PC-3 (cell line): Measurements from ENCODE around the gene CCSER1. TPM values are rescaled to one million over a fixed set of nuclear protein-coding genes. Genes with fewer than 3 reads are reported as not detected.
"Not testable (repeated sequence)": the region's sequence is repeated elsewhere in the genome, so short reads cannot be mapped to it uniquely, and the experiment has no call there.

ENCODE experiments used
- ATAC-seq: fragments of 200-7000 bp; cut with Tn5 transposase; 2 replicates; pipeline ENCODE4 v1.9.1; 2020; ENCODE audit warnings: mild to moderate bottlenecking, moderate library complexity
- BruUV-seq: library from RNA; stranded (reverse); fragments of 400-500 nt; replicated peaks from 2 replicates; lab custom pipeline; 2021; lab: Mats Ljungman, UMichigan
- CTCF ChIA-PET: fragments of 300-600 bp; sonication (Branson Sonifier 250); formaldehyde crosslinking; loops from one replicate; lab custom pipeline; 2022; ENCODE audit warnings: antibody characterized with exemption; lab: Charles Lee
- POLR2A ChIA-PET: fragments of 300-600 bp; sonication (Branson Sonifier 250); formaldehyde crosslinking; loops from one replicate; lab custom pipeline; 2022; ENCODE audit warnings: antibody characterized with exemption; ENCODE audit not compliant: unreplicated experiment; lab: Charles Lee
- DNase-seq: peaks from one replicate; pipeline ENCODE4 v3.0.0-alpha.2; 2015
- H2AFZ ChIP-seq: fragments of 300-600 bp; sonication (generic); 2 replicates; pipeline ENCODE4 v1.6.0; 2016; ENCODE audit warnings: antibody characterized with exemption, low read length
- H3F3A ChIP-seq: fragments of 300-600 bp; sonication (generic); one replicate; pipeline ENCODE4 v1.6.0; 2017; ENCODE audit warnings: antibody characterized with exemption, low read length, control low read depth, mild to moderate bottlenecking; ENCODE audit not compliant: unreplicated experiment
- H3K27ac ChIP-seq: fragments of 300-600 bp; sonication (generic); 2 replicates; pipeline ENCODE4 v1.5.1; 2016; ENCODE audit warnings: mild to moderate bottlenecking, low read length
- H3K27me3 ChIP-seq: fragments of 300-600 bp; sonication (generic); 2 replicates; pipeline ENCODE4 v1.6.1; 2016; ENCODE audit warnings: low read length, mixed read lengths
- H3K36me3 ChIP-seq: fragments of 300-600 bp; sonication (generic); 2 replicates; pipeline ENCODE4 v1.6.1; 2016; ENCODE audit warnings: low read depth, mixed run types, low read length, mixed read lengths
- H3K4me1 ChIP-seq: fragments of 300-600 bp; sonication (generic); 2 replicates; pipeline ENCODE4 v1.5.1; 2016; ENCODE audit warnings: low read length; ENCODE audit not compliant: insufficient read depth
- H3K4me2 ChIP-seq: fragments of 300-600 bp; sonication (generic); 2 replicates; pipeline ENCODE4 v1.6.0; 2016; ENCODE audit warnings: low read length
- H3K4me3 ChIP-seq: fragments of 300-600 bp; sonication (generic); 2 replicates; pipeline ENCODE4 v1.5.1; 2016; ENCODE audit warnings: mild to moderate bottlenecking, low read length, mixed read lengths
- H3K79me2 ChIP-seq: fragments of 300-600 bp; sonication (generic); 2 replicates; pipeline ENCODE4 v1.6.1; 2017; ENCODE audit warnings: low read length, mixed read lengths
- H3K9ac ChIP-seq: fragments of 300-600 bp; sonication (generic); 2 replicates; pipeline ENCODE4 v1.6.0; 2016; ENCODE audit warnings: mild to moderate bottlenecking, low read length
- H3K9me2 ChIP-seq: fragments of 300-600 bp; sonication (generic); replicated peaks from 2 replicates; pipeline ENCODE4 v1.6.1; 2016; ENCODE audit warnings: mixed run types, low read length, mixed read lengths
- H3K9me3 ChIP-seq: fragments of 300-600 bp; sonication (generic); 2 replicates; pipeline ENCODE4 v1.6.1; 2016; ENCODE audit warnings: low read length, mixed read lengths
- H4K20me1 ChIP-seq: fragments of 300-600 bp; sonication (generic); 2 replicates; pipeline ENCODE4 v1.6.1; 2016; ENCODE audit warnings: low read length, mixed read lengths
- CTCF ChIP-seq: fragments of 300-600 bp; sonication (generic); conservative IDR thresholded peaks from 2 replicates; pipeline ENCODE4 v1.5.1; 2017; ENCODE audit warnings: antibody characterized with exemption, low read depth, mild to moderate bottlenecking, low read length
- EZH2 ChIP-seq: fragments of 300-600 bp; sonication (generic); IDR thresholded peaks from one replicate; pipeline ENCODE4 v1.6.1; 2017; ENCODE audit warnings: antibody characterized with exemption, mild to moderate bottlenecking, low read length; ENCODE audit not compliant: unreplicated experiment
- EZH2phosphoT487 ChIP-seq: fragments of 300-600 bp; sonication (generic); IDR thresholded peaks from 2 replicates; pipeline ENCODE4 v1.6.1; 2018; ENCODE audit warnings: mild to moderate bottlenecking, antibody characterized with exemption, low read length, borderline replicate concordance
- intact Hi-C: fragments of 100-400 bp; cut with micrococcal nuclease; formaldehyde crosslinking; loops from 2 replicates; pipeline ENCODE4 v1.9.0; 2023
- total RNA-seq: library from RNA; depleted of rRNA; stranded (reverse); fragments of >200 nt; gene quantifications from 2 replicates; pipeline ENCODE4 v1.2.3, GENCODE V29; 2014

The CCSER1 gene
- total RNA-seq, 1 experiment from 2014 or later: 6.0 TPM

DNA sequence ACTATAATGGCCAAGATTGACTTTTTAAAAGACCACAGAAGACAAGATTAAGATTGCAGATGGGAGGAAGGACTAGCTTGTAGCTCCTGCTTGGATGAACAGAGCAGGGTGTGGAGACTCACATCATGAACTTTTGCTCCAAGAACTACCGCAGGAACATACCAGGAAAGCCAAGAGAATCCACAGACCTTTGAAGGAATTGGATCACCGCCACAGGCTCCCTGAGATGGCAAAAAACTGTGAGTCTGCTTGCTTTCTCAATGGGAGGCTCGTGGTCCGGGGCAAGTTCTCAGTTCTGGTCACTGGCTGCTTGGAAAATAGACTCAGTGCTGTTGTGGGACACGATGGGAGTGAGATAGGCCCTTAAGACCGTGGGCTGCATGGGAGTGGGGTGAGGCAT lies 276.6 kb downstream of the CCSER1 start:
- DNase-seq (no peak), ATAC-seq (no peak)
- H3K79me2 ChIP-seq: no peaks in the 10 kb centered on the region
- intact Hi-C loops: no loop called here
- no peaks in the 10 kb centered on the region for H3K4me1 ChIP-seq
- ChIA-PET CTCF (no interaction called here), POLR2A (no interaction called here)
- BruUV-seq: no TSS peak
- no peak overlapping the region for H3K27ac ChIP-seq
- no peaks in the 10 kb centered on the region for H3K36me3 ChIP-seq
- H2AFZ ChIP-seq: no peak overlapping the region
- H3K9ac ChIP-seq: no peak overlapping the region
- H3K9me2 ChIP-seq: no peaks in the 10 kb centered on the region
- no peaks in the 10 kb centered on the region for H4K20me1 ChIP-seq
- H3K9me3 ChIP-seq: no peaks in the 10 kb centered on the region
- H3F3A ChIP-seq: no peaks in the 10 kb centered on the region
- no peaks in the 10 kb centered on the region for H3K27me3 ChIP-seq
- no peak overlapping the region for H3K4me3 ChIP-seq
- no peak overlapping the region for H3K4me2 ChIP-seq
- TF ChIP-seq EZH2: no peak
- no peak for TF ChIP-seq CTCF
- TF ChIP-seq EZH2phosphoT487: no peak

GRCh38 chr4:90407897-90408296 lies 280.7 kb downstream of the CCSER1 start:
- H3K9me2 ChIP-seq, H3K9ac ChIP-seq, BruUV-seq, H3K27me3 ChIP-seq, H4K20me1 ChIP-seq, H3K4me2 ChIP-seq, H2AFZ ChIP-seq, H3K36me3 ChIP-seq, H3K4me1 ChIP-seq, intact Hi-C loops, CTCF ChIA-PET, DNase-seq, H3K9me3 ChIP-seq, H3K27ac ChIP-seq, H3K4me3 ChIP-seq, H3K79me2 ChIP-seq, POLR2A ChIA-PET, H3F3A ChIP-seq, ATAC-seq: not testable (repeated sequence)

- CTCF ChIA-PET, H3K4me3 ChIP-seq, H3K9ac ChIP-seq, H3K36me3 ChIP-seq, H2AFZ ChIP-seq, BruUV-seq, POLR2A ChIA-PET, DNase-seq, H3K27me3 ChIP-seq, H3F3A ChIP-seq, H3K79me2 ChIP-seq, ATAC-seq, H3K9me3 ChIP-seq, H3K27ac ChIP-seq, H3K4me2 ChIP-seq, H3K4me1 ChIP-seq, H4K20me1 ChIP-seq, H3K9me2 ChIP-seq: not testable (repeated sequence)
- intact Hi-C loops: loop anchor here (10.0 kb wide), 2 partner anchors 542 to 1322 kb away; no protein-coding TSS in a partner anchor
These were observed 285.6 kb downstream of the CCSER1 start for GRCh38 chr4:90412786-90413185.

GRCh38 chr4:90415116-90415515 lies 287.9 kb downstream of the CCSER1 start:
- Histone ChIP-seq H3K27me3 (no peaks in the 10 kb centered on the region), H3K27ac (no peak overlapping the region), H3K9ac (no peak overlapping the region), H2AFZ (no peak overlapping the region), H3K36me3 (no peaks in the 10 kb centered on the region), H3K9me2 (no peaks in the 10 kb centered on the region), H4K20me1 (no peaks in the 10 kb centered on the region), H3K4me3 (no peak overlapping the region), H3K79me2 (no peaks in the 10 kb centered on the region), H3K4me2 (no peak overlapping the region), H3K4me1 (no peaks in the 10 kb centered on the region; the same call in 1 of the 2 replicates), H3F3A (no peaks in the 10 kb centered on the region), H3K9me3 (no peaks in the 10 kb centered on the region)
- DNase-seq (no peak), ATAC-seq (no peak)
- ChIA-PET POLR2A (no interaction called here), CTCF (no interaction called here)
- BruUV-seq: no TSS peak
- TF ChIP-seq CTCF (no peak), EZH2phosphoT487 (no peak), EZH2 (no peak)
- intact Hi-C loops: loop anchor here (5.0 to 10.0 kb wide), 5 partner anchors 98 to 1882 kb away; no protein-coding TSS in a partner anchor
